ENCODE data around the gene IL13RA2.

Gene IL13RA2

GRCh38 chrX:115029869-115030570 lies 12.6 kb upstream of the IL13RA2 start:
- no peak overlapping the region for H3K27ac ChIP-seq
- no peak for DNase-seq (ENCODE audit: low spot score)
- ChIA-PET CTCF (no interaction called here), POLR2A (ENCODE audit: low non-redundant PET) (no interaction called here)
- TF ChIP-seq CTCF (conservative IDR thresholded peaks at IDR 0.05; ENCODE audit: low read depth) = no peak

- no peak overlapping the region for H3K27ac ChIP-seq
- no peak for DNase-seq (ENCODE audit: low spot score)
- ChIA-PET CTCF (no interaction called here), POLR2A (ENCODE audit: low non-redundant PET) (no interaction called here)
- no peak for TF ChIP-seq CTCF (conservative IDR thresholded peaks at IDR 0.05; ENCODE audit: low read depth)
These were observed 12.0 kb upstream of the IL13RA2 start for GRCh38 chrX:115029440-115029839.

- no peak overlapping the region for H3K27ac ChIP-seq
- CTCF ChIA-PET = no interaction called here
- no peak for DNase-seq (ENCODE audit: low spot score)
- TF ChIP-seq CTCF (conservative IDR thresholded peaks at IDR 0.05; ENCODE audit: low read depth) = no peak
- POLR2A ChIA-PET (ENCODE audit: low non-redundant PET) = no interaction called here
These were observed 6.4 kb upstream of the IL13RA2 start for GRCh38 chrX:115023811-115024210.

GRCh38 chrX:115023139-115023538 lies 5.7 kb upstream of the IL13RA2 start:
- TF ChIP-seq CTCF (conservative IDR thresholded peaks at IDR 0.05; ENCODE audit: low read depth) = no peak
- ChIA-PET CTCF (no interaction called here), POLR2A (ENCODE audit: low non-redundant PET) (no interaction called here)

GRCh38 chrX:115021121-115021520 lies 3.7 kb upstream of the IL13RA2 start:
- TF ChIP-seq CTCF (conservative IDR thresholded peaks at IDR 0.05; ENCODE audit: low read depth) = no peak
- no peak overlapping the region for H3K27ac ChIP-seq
- ChIA-PET POLR2A (ENCODE audit: low non-redundant PET) (no interaction called here), CTCF (no interaction called here)
- DNase-seq (ENCODE audit: low spot score) = no peak

More at GRCh38 chrX:115023139-115023538, 5.7 kb upstream of the IL13RA2 start:
- no peak overlapping the region for H3K27ac ChIP-seq
- peak; percentile 49 for DNase-seq (ENCODE audit: low spot score)

- TF ChIP-seq CTCF (conservative IDR thresholded peaks at IDR 0.05; ENCODE audit: low read depth) = no peak
- ChIA-PET POLR2A (ENCODE audit: low non-redundant PET) (no interaction called here), CTCF (no interaction called here)
- H3K27ac ChIP-seq = no peak overlapping the region
- DNase-seq (ENCODE audit: low spot score) = no peak
These were observed 1.5 kb upstream of the IL13RA2 start for GRCh38 chrX:115018944-115019343.

All from RWPE1 (cell line).